Measurements from ENCODE around the gene ETV2. TPM values are rescaled to one million over a fixed set of nuclear protein-coding genes. Genes with fewer than 3 reads are reported as not detected.

ETV2 gene
- total RNA-seq, 1 donor from 2014 or later = not detected

Other genes starting within 250 kb of the ETV2 start
- not detected for gene FFAR2, start 193.5 kb upstream of the ETV2 start, total RNA-seq
- gene KRTDAP, start 151.3 kb upstream of the ETV2 start, total RNA-seq = 0.49 TPM
- 0.49 TPM for gene DMKN, start 128.1 kb upstream of the ETV2 start, total RNA-seq
- not detected for gene SBSN, start 113.4 kb upstream of the ETV2 start, total RNA-seq
- gene GAPDHS, start 108.3 kb upstream of the ETV2 start, total RNA-seq = not detected
- gene TMEM147, start 96.1 kb upstream of the ETV2 start, total RNA-seq = 31.5 TPM
- 0.25 TPM for gene ATP4A, start 78.1 kb upstream of the ETV2 start, total RNA-seq
- not detected for gene PMIS2, start 55.6 kb upstream of the ETV2 start, total RNA-seq
- gene HAUS5, start 29.0 kb upstream of the ETV2 start, total RNA-seq = 3.4 TPM
- 18.4 TPM for gene RBM42, start 12.7 kb upstream of the ETV2 start, total RNA-seq
- 102 TPM for gene COX6B1, start 6.6 kb downstream of the ETV2 start, total RNA-seq
- gene UPK1A, start 24.8 kb downstream of the ETV2 start, total RNA-seq = not detected
- gene ZBTB32, start 62.8 kb downstream of the ETV2 start, total RNA-seq = not detected
- 11.6 TPM for gene KMT2B, start 76.3 kb downstream of the ETV2 start, total RNA-seq
- gene IGFLR1, start 100.7 kb downstream of the ETV2 start, total RNA-seq = 0.49 TPM
- 3.4 TPM for gene U2AF1L4, start 103.7 kb downstream of the ETV2 start, total RNA-seq
- 9.8 TPM for gene PSENEN, start 103.9 kb downstream of the ETV2 start, total RNA-seq
- 5.7 TPM for gene LIN37, start 106.8 kb downstream of the ETV2 start, total RNA-seq
- 0.25 TPM for gene HSPB6, start 115.3 kb downstream of the ETV2 start, total RNA-seq
- gene PROSER3, start 116.4 kb downstream of the ETV2 start, total RNA-seq = 1.2 TPM
- 138 TPM for gene ARHGAP33, start 133.8 kb downstream of the ETV2 start, total RNA-seq
- gene PRODH2, start 171.1 kb downstream of the ETV2 start, total RNA-seq = not detected
- 0.25 TPM for gene NPHS1, start 210.8 kb downstream of the ETV2 start, total RNA-seq
- 0.74 TPM for gene KIRREL2, start 215.2 kb downstream of the ETV2 start, total RNA-seq
- 162 TPM for gene APLP1, start 226.8 kb downstream of the ETV2 start, total RNA-seq

Measured in temporal lobe (tissue), 1 donor.